ENCODE measurements around the gene OS9.

Gene OS9

DNA sequence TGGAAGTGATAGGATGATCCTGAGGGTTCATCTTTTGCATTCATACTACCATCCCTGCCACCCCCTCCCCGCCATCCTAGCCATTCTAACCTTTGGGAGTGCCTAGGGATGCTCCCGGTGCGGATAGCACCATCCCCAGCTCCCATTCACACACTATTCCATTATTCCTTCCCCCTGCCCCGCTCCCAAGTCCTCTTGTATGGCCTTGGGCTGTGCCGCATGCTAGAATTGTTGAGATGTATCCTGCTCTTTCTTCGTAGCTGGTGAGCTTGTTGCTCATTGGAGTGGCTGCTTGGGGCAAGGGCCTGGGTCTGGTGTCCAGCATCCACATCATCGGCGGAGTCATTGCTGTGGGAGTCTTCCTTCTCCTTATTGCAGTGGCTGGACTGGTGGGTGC lies 51.6 kb downstream of the OS9 start:
- no peak for DNase-seq (ENCODE audit: low read depth)
- peak overlapping the region; percentile 94 for H3K4me3 ChIP-seq (ENCODE audit: low read length)
- TF ChIP-seq, protein P1, sequence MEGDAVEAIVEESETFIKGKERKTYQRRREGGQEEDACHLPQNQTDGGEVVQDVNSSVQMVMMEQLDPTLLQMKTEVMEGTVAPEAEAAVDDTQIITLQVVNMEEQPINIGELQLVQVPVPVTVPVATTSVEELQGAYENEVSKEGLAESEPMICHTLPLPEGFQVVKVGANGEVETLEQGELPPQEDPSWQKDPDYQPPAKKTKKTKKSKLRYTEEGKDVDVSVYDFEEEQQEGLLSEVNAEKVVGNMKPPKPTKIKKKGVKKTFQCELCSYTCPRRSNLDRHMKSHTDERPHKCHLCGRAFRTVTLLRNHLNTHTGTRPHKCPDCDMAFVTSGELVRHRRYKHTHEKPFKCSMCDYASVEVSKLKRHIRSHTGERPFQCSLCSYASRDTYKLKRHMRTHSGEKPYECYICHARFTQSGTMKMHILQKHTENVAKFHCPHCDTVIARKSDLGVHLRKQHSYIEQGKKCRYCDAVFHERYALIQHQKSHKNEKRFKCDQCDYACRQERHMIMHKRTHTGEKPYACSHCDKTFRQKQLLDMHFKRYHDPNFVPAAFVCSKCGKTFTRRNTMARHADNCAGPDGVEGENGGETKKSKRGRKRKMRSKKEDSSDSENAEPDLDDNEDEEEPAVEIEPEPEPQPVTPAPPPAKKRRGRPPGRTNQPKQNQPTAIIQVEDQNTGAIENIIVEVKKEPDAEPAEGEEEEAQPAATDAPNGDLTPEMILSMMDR (IDR thresholded peaks at IDR 0.05; ENCODE audit: insufficient read depth, low read depth, low read length, missing control alignments) = no peak

DNA sequence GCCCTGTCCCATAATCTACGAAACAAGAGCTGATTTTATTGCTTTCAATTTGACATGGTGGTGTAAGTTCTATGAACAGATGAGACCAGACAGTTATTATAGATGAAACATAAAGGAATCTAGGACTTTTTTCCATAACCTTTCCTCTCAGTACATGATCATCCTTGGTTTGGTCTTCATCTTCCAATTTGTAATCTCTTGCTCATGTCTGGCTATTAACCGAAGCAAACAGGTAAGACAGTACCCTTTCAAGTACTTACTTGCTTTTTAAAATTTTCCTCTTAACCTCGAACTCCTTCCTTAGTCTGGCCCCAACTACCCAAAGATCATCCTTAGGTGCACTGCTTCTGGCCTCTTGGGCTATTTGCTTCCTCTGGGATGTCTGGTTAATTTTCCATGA lies 52.1 kb downstream of the OS9 start:
- H3K4me3 ChIP-seq (ENCODE audit: low read length) = peak overlapping the region; percentile 94
- TF ChIP-seq, protein P1 (IDR thresholded peaks at IDR 0.05; ENCODE audit: insufficient read depth, low read depth, low read length, missing control alignments) = no peak
- no peak for DNase-seq (ENCODE audit: low read depth)

DNA sequence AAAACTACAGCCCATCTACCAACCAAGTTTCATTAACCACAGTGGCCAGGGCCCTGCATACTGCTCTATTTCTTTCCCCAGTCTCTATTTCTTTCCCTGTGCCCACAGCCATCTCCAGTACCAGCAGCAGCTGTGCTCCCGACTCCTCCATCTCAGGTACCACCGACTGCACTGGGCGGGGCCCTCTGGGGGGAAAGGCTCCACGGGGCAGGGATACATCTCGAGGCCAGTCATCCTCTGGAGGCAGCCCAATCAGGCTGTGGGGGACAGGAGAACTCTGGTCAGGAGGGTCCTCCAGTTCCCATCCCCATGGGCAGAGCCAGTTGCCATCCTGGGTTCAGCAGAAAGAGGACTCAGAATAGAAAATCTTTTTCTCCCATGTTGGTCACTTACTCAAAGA lies 55.1 kb downstream of the OS9 start:
- TF ChIP-seq, protein P1 (IDR thresholded peaks at IDR 0.05; ENCODE audit: insufficient read depth, low read depth, low read length, missing control alignments) = no peak
- H3K4me3 ChIP-seq (ENCODE audit: low read length) = no peak overlapping the region
- DNase-seq (ENCODE audit: low read depth) = no peak

DNA sequence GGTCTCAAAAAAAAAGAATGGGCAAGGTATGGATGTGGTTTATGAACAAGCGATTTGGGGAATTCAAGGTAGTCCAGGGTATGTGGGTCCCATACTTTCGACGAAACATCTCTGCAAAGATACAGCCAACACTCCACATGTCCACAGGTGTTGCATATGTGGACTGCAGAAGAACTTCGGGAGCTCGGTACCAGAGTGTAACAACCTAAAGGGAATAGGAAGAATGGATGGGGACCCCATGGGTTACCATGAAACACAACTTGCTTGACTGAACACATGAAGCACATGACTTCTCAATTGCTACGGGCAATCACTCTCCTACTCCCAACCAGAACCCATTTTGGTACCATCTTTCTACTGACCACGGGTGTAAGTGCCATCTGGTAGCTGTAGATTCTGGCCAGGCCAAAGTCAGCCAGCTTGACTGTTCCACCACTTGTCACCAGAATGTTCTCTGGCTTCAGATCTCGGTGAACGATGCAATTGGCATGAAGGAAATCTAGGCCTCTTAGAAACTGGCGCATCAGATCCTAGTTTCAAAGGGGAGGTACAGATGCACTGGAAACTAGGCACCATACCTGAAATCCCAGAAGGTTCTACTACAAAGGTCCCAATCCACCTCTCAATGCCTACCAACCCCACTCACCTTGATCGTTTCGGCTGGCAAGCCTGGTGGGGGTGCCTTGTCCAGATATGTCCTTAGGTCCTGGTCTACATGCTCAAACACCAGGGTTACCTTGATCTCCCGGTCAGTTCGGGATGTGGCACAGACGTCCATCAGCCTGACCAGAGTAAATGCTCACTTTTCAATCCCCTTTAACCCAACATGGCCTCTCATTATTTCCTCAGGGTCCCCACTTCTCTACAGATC lies 56.9 kb downstream of the OS9 start:
- TF ChIP-seq, protein P1 (IDR thresholded peaks at IDR 0.05; ENCODE audit: insufficient read depth, low read depth, low read length, missing control alignments) = no peak
- peak overlapping the region; percentile 94 for H3K4me3 ChIP-seq (ENCODE audit: low read length)
- no peak for DNase-seq (ENCODE audit: low read depth)

DNA sequence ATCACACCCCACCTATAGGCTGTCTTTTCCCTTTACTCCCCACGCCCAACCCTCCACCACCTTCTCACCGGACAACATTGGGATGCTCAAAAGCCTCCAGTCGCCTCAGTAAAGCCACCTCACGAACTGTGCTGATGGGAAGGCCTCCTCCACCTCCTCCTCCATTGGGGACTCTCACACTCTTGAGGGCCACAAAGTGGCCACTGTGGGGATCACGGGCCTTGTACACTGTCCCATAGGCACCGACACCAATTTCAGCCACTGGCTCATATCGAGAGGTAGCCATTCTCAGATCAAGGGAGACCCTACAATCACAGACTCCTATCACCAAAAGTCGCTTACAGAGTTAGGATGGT lies 57.5 kb downstream of the OS9 start:
- DNase-seq (ENCODE audit: low read depth) = no peak
- TF ChIP-seq, protein P1 (IDR thresholded peaks at IDR 0.05; ENCODE audit: insufficient read depth, low read depth, low read length, missing control alignments) = no peak
- H3K4me3 ChIP-seq (ENCODE audit: low read length) = peak overlapping the region; percentile 94

DNA sequence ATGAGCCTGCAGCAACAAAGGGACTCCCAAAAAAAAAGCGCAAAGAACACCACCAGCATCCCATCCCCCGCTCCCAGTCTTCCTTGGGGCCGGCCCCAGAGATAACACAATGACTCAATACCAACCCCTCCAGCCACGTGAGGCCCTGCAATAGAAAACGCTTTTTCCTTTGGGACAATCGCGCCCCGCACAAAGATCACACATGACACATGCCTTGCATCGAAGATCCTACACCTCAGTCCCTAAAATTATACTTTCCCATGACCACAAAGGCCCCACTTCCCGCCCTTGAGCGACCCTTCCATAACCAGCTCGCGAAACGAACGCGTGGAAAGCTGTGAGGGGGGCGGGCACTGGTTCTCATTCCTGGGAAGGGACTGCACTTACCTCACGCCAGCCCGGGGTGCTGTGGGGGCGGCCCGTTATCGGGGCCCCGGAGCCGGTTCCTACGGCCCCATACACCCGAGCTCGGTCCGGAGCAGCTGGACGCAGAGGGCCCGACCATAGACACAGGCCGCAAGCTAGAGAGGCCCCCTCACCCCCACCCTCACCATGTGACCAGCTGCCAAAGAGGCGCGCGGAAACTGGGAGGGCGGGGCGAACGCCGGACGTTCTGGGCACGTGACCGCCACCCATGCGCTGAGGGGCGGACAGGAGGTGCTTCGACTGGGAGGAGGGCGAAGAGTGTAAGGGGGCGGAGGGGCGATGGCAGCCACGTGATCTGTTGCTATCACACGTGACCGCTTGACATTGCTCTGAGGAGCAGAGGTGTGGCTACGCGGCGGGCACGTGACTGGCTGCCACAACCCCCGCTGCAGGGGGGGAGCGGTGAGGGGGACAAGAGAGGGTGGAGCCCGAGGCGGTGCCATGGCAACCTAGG lies 58.1 kb downstream of the OS9 start, which contains the start of gene CDK4:
CDK4 (minus strand) TSS at position 523 of the 880 bp plus-strand sequence. CDS start 593 bp downstream, outside the sequence.
- TF ChIP-seq, protein P1 (IDR thresholded peaks at IDR 0.05; ENCODE audit: insufficient read depth, low read depth, low read length, missing control alignments) = no peak
- peak within 1 kb of the TSS; percentile 94 for H3K4me3 ChIP-seq (ENCODE audit: low read length)

More for the DNA sequence above, 58.1 kb downstream of the OS9 start, which contains the start of gene CDK4:
- DNase-seq (ENCODE audit: low read depth) = peak; percentile 100
